ENCODE data around the gene NOX4. TPM values are rescaled to one million over a fixed set of nuclear protein-coding genes. Genes with fewer than 3 reads are reported as not detected.
"Not testable (repeated sequence)": the region's sequence is repeated elsewhere in the genome, so short reads cannot be mapped to it uniquely, and the experiment has no call there.

Gene NOX4
- total RNA-seq, 1 experiment from 2014 or later = not detected

DNA sequence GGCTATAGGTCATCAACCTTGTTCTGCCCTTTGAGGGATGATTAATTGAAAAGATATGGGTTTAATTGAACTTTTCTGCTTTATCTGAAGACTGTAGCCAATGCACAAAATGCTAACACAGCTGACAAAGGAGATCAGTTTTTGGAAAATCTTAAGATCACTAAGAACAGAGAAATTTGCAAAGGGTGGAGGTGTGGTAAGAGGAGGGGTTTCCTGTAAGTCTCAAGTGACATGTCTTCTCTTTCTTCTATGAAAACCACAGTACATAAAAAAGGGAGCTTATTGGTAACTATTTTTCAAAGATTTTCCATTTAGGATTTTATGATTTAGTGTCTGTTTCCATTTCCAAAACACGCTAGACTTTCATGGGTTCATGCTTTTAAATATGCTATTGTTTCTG, 204.6 kb downstream of the NOX4 start:
- H3K9me2 ChIP-seq (ENCODE audit: insufficient read depth); H3K4me1 ChIP-seq (replicated peaks; ENCODE audit: insufficient read depth); intact Hi-C loops (cut with micrococcal nuclease; ENCODE audit: unreplicated experiment); H3K4me3 ChIP-seq; H3K36me3 ChIP-seq (ENCODE audit: low read depth); H2AFZ ChIP-seq; DNase-seq; CTCF ChIA-PET; H3K79me2 ChIP-seq (ENCODE audit: low read depth); H3K27me3 ChIP-seq (ENCODE audit: insufficient read depth, low read depth); H3K27ac ChIP-seq; H3F3A ChIP-seq (ENCODE audit: insufficient read depth, low read depth); H4K20me1 ChIP-seq (ENCODE audit: insufficient read depth); H3K9me3 ChIP-seq (ENCODE audit: insufficient read depth, low read depth); POLR2A ChIA-PET (ENCODE audit: unreplicated experiment); BruUV-seq (replicated peaks); H3K4me2 ChIP-seq: not testable (repeated sequence)

- H3K79me2 ChIP-seq (ENCODE audit: low read depth); H3K27me3 ChIP-seq (ENCODE audit: insufficient read depth, low read depth); H3K27ac ChIP-seq; H3K36me3 ChIP-seq (ENCODE audit: low read depth); H4K20me1 ChIP-seq (ENCODE audit: insufficient read depth); H3K4me3 ChIP-seq; CTCF ChIA-PET; intact Hi-C loops (cut with micrococcal nuclease; ENCODE audit: unreplicated experiment); H3K4me1 ChIP-seq (replicated peaks; ENCODE audit: insufficient read depth); BruUV-seq (replicated peaks); H3K4me2 ChIP-seq; H3K9me3 ChIP-seq (ENCODE audit: insufficient read depth, low read depth); DNase-seq; H3F3A ChIP-seq (ENCODE audit: insufficient read depth, low read depth); H2AFZ ChIP-seq; H3K9me2 ChIP-seq (ENCODE audit: insufficient read depth); POLR2A ChIA-PET (ENCODE audit: unreplicated experiment): not testable (repeated sequence)
Observed at GRCh38 chr11:89281032-89281677, 210.0 kb downstream of the NOX4 start.

DNA sequence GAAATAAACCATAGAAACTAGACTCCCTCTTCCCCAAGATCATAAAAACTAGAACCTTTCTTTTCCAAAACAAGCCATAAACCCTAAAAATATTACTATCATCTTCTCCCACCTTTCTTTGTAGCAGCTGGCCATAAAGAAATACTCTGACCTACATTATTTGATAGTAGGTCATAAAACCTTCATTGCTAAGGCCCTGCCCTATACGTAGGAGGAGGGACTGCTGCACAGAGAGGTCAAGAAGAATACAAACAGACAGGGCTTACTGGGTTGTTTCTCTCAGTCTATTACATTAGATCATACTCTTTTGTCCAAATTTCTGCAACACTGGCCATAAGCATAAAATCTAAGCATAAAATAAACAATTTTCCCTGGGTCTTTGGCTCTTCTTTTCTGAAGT, 212.0 kb downstream of the NOX4 start:
- DNase-seq = no peak
- Histone ChIP-seq H3K9me2 (ENCODE audit: insufficient read depth) (no peaks in the 10 kb centered on the region), H3F3A (ENCODE audit: insufficient read depth, low read depth) (no peaks in the 10 kb centered on the region), H3K4me1 (replicated peaks; ENCODE audit: insufficient read depth) (no peaks in the 10 kb centered on the region), H3K36me3 (ENCODE audit: low read depth) (no peaks in the 10 kb centered on the region), H4K20me1 (ENCODE audit: insufficient read depth) (no peaks in the 10 kb centered on the region), H3K9me3 (ENCODE audit: insufficient read depth, low read depth) (no peaks in the 10 kb centered on the region), H3K4me3 (no peak overlapping the region), H3K27ac (no peak overlapping the region), H2AFZ (no peak overlapping the region), H3K27me3 (ENCODE audit: insufficient read depth, low read depth) (no peaks in the 10 kb centered on the region), H3K79me2 (ENCODE audit: low read depth) (no peaks in the 10 kb centered on the region), H3K4me2 (no peak overlapping the region)
- intact Hi-C loops (cut with micrococcal nuclease; ENCODE audit: unreplicated experiment) = no loop called here
- POLR2A ChIA-PET (ENCODE audit: unreplicated experiment) = no interaction called here
- TF ChIP-seq EZH2 (IDR thresholded peaks at IDR 0.05; ENCODE audit: low read depth) (no peak), CTCF (conservative IDR thresholded peaks at IDR 0.05) (no peak)
- BruUV-seq (replicated peaks) = no TSS peak
- CTCF ChIA-PET = no interaction called here

DNA sequence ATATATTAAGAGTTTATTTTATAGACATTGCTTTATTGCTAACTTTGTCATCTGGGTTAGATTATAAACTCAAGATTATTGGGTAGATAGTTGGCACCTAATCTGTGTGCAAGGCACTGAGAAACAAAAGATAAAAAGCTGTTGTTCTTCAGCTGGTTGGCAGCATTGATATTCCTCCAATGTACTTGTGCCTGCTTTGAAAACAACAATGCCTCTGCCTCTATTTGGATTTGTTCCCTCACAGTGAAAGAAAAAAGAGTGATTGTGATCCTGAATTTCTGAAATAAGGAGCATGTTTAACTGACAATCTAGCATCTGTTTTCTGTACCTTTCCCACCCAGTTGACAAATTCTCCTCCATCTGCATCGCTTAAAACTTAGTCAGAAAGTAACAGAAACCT, 215.2 kb downstream of the NOX4 start:
- Histone ChIP-seq H3K27ac (no peak overlapping the region), H3K4me3 (no peak overlapping the region), H3K27me3 (ENCODE audit: insufficient read depth, low read depth) (no peaks in the 10 kb centered on the region), H3K79me2 (ENCODE audit: low read depth) (no peaks in the 10 kb centered on the region), H3F3A (ENCODE audit: insufficient read depth, low read depth) (no peaks in the 10 kb centered on the region), H3K4me1 (replicated peaks; ENCODE audit: insufficient read depth) (no peaks in the 10 kb centered on the region), H2AFZ (no peak overlapping the region), H3K9me2 (ENCODE audit: insufficient read depth) (no peaks in the 10 kb centered on the region), H3K36me3 (ENCODE audit: low read depth) (no peaks in the 10 kb centered on the region), H3K9me3 (ENCODE audit: insufficient read depth, low read depth) (no peaks in the 10 kb centered on the region), H3K4me2 (no peak overlapping the region), H4K20me1 (ENCODE audit: insufficient read depth) (no peaks in the 10 kb centered on the region)
- DNase-seq = no peak
- no TSS peak for BruUV-seq (replicated peaks)
- ChIA-PET POLR2A (ENCODE audit: unreplicated experiment) (no interaction called here), CTCF (no interaction called here)
- no peak for TF ChIP-seq EZH2 (IDR thresholded peaks at IDR 0.05; ENCODE audit: low read depth)
- TF ChIP-seq CTCF (conservative IDR thresholded peaks at IDR 0.05) = no peak
- intact Hi-C loops (cut with micrococcal nuclease; ENCODE audit: unreplicated experiment) = no loop called here

Other genes starting within 250 kb of the NOX4 start
- gene TRIM77, start 218.9 kb upstream of the NOX4 start, total RNA-seq (2021) = not detected in 2 replicates

Data from PC-9 (cell line).